HG03378 (cell line): Measurements from ENCODE around the gene FGF3.

ENCODE experiments used
- ATAC-seq: cut with Tn5 transposase; IDR thresholded peaks from one replicate; pipeline ENCODE4 v1.9.1; 2021; ENCODE audit warnings: mild to moderate bottlenecking, moderate library complexity; ENCODE audit not compliant: unreplicated experiment

The FGF3 gene

DNA sequence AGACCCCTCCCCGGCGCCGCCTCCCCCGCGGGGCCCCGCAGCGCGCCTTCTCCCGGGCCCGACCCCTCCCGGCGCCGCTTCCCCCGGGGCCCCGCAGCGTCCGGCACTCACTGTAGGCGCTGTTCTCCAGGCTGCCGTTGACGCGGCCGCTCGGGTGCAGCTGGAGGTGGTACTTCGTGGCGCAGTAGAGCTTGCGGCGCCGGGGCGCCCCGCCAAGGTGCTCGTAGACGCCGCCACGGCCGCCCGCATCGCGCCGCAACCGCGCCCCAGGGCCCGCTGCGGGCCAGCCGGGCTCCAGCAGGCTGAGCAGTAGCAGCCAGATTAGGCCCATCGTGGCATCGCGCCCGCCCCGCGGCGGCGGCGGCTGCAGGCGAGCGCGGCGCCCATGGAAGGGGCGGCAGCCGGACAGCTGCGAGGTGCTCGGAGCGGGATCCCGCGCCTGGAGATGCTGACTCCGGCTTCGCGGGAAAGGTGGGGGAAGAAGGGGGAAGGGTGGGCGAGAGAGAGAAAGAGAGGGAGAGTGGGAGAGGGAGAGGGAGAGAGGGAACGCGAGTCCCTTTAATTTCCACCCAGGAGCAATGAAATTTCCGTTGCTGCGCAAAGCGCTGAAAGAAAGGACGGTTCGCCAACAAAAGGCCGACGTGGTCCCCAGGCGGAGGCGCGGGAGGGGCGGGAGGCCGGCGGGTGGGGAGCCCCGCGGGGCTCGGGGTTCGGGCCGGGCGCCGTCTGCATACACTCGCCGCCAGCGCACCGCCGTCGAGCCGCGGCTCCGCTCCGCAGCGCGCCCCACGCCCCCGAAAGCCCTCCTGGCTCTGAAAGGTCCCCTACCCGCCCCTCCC lies at the start of gene FGF3:
FGF3 (minus strand) TSS at position 814 of the 839 bp plus-strand sequence; CDS start at position 331, 483 bp downstream.
- no peak for ATAC-seq

DNA sequence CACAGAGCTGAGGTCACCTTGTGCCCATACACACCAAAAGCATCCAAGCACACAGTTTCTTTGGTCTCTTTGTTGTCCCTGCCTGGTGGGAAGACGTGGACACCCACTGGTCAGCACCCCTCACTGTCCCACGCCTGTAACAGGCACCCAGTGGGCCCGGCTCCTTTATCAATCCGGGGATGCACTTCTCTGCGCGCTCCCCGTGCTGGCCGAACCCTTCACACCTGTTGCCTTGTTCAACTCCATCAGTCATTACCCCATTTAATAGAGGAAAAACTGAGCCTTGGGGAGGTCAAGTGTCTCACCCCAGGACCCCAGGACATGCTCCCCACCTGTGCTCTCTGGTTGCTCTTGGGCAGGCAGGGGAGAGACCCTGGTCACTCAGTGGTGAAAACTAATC lies 49.7 kb upstream of the FGF3 start:
- no peak for ATAC-seq

DNA sequence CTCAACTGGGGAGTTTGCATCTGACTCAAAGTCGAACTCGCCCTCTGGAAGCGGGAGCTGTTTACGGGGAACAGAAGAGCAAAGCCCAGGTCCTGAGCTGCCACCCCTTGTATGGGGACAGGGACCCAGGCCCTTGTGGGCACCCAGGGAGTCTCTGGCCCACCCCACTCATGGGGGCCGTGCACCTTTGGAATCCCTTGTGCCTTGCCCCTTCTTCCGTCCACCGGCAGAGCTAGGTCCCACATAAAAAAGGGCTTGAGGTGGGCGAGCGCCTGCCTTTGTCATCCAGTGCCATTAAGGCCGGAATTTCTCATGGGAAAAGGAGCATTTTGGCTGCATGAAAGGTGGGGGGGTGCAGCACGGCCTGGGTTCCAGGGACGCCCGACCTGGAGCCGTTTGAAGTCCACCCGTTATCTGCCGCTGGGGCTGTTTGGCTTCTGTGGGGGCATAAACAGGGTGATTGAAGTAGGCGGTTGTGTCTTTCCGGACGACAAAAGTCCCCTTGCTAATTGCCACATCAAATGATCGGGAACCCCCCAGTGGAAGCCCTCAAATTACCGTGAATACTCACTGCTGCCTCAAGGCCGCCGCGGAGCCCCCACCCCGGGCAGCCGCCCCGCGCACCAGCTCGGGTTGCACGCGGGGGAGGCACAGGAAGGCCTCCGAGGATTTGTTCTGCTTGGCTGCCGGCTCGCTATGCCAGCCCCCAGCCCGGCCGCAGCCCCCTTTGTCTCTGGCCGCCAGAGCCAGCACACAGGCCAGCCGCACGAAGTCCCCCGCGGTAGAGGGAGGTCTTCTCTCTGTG lies 49.0 kb upstream of the FGF3 start:
- ATAC-seq, result no peak

DNA sequence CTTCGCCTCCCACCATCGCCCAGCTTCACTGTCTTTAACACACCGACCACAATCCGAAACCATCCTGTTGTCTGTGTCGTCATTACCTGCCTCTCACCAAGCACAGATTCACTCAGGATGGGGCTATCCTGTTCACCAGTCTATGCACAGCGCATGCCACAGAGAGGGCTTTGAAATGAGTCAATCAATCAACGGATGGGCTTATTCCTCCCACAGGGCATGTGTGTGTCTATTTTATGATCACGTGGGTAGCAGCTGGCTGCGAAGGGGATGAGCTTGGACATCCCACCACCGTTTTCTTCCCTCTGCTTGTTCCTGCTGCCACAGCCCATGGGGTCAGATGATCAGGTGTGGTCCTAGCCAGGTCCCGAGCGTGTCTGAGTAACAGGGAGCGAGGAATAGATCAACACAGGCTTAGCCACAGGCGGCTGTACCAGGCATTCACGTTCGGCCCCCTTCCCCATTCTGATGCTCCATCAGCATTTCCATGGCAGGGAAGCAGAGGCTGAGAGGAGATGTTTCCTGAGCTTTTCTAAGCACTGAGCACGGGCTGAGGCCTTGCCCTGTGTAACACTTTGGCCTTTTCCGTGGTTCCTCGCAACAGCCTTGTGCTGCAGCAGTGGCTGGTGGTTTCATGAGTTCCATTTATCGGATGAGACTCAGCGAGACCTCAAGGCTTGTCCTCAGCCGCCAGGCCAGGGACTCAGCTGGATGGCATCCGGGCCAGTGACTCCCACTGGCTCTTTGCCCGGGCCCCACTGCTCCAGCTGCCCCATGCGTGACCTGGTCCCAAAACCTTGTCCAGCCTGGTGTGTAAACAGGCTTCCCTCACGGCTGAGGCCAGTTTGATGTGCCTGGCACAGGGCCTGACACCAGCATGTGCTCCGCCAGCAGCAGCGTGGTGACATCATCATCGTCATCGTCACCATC lies 48.1 kb upstream of the FGF3 start:
- ATAC-seq, result no peak

DNA sequence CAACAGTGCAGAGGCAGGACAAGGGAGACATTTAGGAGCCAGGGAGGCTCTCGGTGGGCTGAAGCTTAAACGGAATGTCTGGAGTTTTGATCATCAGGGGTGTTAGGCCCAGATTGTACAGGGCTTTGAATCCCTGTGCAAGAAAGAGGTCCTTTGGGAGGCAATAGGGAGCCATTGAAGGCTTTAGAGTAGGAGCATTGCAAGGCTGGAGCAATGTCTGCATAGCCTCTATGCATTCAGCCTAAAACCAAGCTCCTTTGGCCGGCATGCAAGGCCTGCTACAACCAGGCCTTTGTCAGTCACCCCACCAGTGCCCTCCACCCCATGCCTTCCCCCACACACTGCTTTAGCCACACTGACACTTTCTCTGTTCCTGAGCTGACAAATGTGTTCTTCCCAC lies 47.4 kb upstream of the FGF3 start:
- no peak for ATAC-seq

DNA sequence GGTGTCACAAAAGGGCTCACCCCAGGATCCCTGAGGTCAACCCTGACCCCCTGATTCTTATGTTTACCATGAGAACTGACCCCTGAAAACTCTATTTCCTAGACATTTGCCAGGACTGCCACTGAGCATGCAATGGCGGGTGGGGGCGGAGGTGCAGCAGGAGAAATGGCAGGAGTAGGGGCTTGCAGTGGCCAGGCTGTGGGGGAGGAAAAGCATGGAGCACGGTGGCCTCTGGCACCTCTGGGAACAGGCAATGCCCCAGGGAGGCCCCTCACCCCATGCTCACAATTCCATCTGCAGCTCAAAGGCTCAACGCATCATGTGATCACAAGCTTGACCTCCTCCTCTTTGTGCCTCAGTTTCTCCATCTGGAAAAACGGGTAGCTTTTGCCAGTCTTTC lies 46.5 kb upstream of the FGF3 start:
- no peak for ATAC-seq

DNA sequence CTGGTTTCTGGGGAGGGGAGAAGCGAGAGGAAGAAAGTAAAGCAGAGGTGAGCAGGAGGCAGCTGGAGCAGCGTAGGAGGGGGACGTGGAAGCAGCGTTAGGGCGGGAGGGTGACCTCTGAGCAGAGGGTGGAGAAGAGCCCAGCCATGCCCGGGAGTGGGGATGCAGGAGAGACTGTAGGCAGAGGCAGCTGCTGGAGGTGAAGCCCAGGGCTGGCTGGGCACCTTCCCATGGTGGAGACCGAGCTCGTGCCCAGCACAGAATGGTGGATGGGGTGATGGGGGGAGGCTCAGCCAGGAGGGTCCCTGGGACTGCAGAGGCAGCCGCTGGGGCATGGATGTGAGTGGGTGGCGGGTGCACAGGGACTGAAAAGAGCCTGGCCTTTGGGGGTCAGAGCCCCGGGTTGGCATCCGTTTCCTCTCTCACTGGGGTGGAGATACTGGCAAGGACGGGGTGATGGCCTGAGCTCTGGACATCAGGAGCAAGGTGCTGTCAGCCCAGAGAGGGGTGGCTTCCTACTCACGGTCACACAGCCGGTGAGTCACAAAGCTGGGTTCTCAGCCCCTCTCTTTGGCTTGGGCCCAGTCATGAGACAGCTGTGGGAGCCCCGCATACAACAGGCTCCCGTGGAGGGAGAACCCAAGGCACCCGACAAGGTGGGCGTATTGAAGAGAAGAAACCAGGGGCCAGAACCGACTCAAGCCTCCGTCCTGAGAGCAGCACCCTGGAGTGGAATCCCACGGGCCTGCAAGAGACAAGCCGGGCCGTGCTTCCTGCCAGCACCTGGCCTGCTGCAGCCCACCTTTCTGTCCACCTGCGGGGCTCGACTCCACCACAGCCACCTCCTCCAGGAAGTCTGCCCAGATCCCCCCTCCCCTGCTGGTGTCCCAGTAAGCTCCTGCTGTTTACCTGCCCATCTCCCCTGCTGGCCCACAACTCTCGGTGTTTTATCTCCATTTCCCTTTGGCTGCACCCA lies 45.8 kb upstream of the FGF3 start:
- no peak for ATAC-seq

DNA sequence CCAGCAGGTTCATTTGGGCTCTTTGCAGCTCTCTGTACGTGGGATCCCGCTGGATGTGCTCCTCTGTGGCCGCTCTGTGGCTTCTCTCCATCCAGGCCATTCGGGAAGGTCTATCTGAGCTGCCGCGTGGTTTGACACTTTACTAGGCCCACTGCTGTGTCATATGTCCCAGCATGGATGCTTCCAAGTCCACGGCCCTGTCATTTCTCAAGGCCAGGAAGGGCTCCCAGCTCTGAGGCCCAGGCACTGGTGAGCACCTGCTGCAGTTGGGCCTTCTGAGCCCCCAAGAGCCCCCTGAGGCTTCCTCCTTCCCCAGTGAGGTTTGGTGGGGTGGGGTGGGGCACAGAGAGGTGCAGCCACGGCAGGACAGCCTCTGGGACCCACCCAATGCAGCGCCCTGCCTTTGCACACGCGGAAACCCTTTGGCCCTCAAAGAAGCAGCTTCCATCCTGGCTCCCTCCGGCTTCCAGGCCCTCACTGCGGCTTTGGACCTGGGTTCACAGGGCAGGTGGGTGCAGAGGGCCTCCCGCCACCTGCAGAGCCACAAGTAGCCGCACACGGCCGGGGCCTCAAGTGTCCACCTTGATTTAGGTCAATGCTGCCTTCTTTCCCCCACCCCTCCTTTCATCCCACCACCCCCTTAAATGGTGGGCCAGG lies 44.5 kb upstream of the FGF3 start:
- no peak for ATAC-seq

DNA sequence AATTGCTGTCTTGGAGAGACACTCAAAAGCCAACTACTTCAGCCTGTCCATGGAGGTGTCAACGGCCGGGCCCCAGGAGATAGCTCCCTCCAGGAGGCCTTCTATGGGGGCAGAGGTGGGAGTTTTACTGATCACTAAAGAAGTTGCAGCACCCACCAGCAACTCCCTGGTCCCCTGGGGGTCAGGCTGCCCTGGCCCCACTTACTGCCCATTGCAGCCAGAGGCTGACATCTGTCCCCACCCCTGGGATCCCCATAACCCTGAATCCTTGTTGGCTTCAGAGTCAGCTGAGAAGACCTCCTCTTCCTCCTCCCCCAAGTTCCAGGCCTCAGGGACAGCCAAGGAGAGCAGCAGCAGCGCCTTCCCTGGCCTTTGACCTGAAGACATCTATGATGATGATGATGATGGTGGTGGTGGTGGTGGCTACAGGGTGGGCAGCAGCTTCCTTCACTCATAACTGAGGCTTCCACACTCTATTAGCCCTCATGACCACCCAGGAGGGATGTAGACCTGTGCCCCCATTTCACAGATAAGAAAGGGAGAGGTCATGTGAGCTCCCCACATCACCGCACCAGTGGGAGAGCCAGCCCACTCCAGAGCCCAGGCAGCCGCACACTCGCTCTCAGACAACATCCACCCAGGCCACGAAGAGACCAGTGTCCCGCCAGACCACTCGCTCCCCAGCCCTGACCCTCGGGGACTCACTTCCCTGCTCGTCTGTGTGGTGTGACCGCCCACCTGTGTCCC lies 43.8 kb upstream of the FGF3 start:
- ATAC-seq, result no peak

DNA sequence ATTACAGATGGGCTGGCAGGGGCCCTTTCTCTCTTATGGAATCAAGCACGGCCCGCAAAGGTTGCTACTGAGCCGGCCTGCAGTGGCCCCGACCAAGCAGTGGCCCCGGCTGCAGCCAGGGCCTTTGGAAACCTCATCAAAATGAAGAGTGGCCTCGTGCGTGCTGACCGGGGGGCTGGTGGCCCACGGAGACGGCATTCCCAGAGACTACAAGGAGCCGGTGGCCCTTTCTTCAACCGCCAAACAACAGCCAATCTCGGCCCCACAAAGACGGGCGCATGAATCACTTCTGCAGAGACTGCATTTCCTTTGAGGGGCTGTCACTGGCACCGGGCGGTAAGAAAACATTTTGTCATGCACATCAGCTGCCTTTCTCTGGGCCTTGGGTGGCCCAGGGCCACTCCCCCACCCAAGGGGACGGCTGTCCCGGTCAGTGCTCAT lies 43.1 kb upstream of the FGF3 start:
- no peak for ATAC-seq

DNA sequence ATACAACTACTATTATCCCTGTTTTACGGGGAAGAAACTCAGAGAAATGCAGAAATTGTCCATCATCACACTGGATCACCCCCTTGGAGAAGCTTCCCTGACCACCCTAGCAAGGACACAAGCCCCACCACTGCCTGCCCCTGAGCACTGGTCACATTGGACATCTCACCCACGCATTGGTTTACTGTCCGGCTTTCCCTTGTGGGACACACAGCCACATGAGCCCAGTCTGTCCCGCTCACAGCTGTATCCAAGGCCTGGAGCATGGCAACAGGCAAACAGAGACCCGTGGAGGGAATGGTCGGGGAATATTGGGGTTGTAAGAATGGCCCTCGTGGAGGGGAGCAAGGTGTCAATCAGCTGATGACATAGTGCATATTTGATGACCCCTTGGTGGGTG lies 42.7 kb upstream of the FGF3 start:
- no peak for ATAC-seq

DNA sequence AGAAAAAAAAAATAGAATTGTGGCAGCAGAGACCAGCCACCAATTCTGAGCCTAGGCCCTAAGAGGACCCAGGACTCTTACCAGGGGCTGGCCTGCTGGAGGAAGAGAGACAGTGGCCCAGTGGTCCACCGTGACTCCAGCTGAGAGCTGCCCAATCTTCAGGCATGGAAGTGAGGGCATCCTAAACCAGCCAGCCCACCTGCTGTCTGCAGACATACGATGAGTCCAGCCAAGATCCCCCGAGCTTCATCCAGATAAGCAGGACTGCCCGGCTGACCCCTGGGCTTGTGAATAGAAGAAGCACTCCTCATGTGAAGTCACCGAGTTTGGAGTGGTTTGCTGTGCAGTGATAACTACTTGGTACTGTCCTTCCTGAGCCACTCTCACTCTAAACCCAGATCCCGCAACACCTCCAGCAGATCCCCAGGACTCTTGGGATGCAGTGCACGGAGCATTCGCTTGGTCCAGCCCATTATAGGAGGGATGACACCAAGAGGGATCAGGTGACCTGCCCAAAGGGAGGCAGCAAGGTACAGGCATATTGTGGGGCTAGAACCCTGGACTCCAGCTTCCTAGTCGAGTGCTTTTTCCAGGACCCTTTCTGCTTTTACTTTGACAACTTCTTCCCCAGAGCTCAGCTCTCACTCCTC lies 41.7 kb upstream of the FGF3 start:
- ATAC-seq, result no peak

DNA sequence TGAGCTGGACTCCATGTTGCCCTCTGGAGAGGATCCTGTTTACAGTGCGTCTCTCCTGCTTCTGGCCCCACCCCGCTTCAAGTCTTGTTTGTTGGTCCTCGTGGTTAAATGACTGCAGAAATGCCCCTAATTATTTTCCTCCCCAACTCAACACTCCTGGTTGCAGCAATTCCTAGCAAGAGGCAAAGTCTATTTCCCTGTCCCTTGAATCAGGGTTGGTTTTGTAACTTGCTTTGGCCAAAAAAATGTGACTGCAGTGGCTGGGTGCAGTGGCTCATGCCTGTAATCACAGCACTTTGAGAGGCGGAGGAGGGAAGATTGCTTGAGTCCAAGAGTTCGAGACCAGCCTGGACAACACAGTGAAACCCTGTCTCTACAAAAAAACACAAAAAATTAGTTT lies 41.0 kb upstream of the FGF3 start:
- ATAC-seq, result no peak

DNA sequence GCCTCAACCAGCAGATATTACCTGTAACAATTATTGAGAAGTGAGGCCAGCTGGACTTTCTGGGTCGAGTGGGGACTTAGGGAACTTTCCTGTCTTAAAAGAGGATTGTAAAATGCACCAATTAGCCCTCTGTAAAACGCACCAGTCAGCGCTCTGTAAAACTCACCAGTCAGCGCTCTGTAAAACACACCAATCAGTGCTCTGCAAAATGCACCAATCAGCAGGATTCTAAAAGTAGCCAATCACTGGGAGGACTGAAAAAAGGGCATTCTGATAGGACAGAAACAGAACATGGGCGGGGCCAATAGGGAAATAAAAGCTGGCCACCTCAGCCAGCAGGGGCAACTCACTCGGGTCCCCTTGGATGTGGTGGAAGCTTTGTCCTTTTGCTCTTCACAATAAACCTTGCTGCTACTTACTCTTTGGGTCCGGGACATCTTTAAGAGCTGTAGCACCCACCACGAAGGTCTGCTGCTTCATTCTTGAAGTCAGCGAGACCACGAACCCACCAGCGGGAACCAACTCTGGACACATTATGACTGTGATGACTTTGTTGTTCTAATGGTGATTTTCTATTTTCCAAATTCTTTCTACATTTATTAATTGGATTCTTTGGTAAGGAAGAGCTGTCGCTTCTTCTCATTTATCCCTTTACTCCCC lies 40.2 kb upstream of the FGF3 start:
- no peak for ATAC-seq

DNA sequence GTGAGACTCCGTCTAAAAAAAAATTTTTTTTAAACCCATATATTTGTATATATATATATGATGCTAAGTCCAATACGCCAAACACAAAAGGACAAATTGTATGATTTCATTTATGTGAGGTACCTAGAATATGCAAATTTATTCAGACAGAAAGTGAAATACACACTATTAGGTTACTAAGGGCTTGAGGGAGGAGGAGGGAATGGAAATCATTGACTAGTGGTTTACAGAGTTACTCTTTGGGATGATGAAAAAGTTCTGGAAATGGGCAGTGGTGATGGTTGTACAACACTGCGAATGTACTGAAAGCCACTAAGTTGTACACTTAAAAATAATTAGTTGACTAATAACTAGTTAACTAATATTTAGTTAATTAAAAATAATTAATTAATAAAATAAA lies 36.2 kb upstream of the FGF3 start:
- ATAC-seq, result no peak

DNA sequence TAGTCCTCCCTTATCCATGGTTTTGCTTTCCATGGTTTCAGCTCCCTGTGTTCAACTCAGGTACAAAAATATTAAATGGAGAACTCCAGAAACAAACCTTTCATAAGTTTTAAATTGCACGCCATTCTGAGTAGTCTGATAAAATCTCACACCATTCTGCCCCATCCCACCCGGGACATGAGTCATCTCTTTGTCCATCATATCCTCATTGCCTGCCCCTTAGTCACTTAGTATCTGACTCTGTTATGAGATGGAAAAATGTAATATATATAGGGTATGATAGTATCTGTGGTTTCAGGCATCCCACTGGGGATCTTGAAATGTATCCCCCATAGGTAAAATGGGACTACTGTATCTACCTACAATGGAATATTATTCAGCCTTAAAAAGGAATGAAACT lies 35.5 kb upstream of the FGF3 start:
- ATAC-seq, result no peak

DNA sequence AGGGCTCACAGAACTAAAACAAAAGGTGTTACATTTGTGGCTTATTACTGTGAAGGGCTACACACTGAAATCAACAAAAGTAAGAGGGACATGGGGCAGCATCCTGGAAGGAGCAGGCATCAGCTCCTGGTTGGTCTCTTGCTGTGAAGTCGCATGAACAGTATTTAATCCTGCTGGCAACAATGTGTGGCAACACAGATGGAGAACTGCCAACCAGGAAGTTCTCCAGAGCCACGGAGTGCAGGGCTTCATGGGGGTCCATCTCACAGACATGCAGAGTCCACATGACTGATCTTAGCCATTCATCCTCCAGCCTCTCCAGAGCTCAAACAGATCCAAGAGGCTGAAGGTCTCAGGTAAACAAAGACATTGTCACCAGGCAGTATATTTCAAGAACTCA lies 32.8 kb upstream of the FGF3 start:
- no peak for ATAC-seq

DNA sequence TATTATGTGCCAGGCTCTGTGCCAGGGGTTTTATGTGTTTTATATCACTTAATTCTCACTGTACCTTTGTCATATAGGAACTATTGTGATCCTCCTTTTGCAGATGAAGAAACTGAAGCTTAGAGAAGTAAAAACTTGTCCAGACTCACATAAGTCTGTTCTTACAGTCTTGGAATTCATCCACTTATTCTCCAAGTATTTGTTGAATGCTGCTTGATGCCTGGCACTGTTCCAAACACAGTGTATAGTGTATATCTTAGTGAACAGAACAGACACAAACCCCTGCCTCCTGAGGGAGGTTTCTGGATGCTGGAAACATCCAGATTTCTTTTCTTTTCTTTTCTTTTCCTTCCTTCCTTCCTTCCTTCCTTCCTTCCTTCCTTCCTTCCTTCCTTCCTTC lies 29.0 kb upstream of the FGF3 start:
- no peak for ATAC-seq
